Upper lobe of right lung (tissue), 1 donor: ENCODE data around the gene METTL1. TPM values are rescaled to one million over a fixed set of nuclear protein-coding genes. Genes with fewer than 3 reads are reported as not detected.

Source experiments
- ATAC-seq: fragments of 200-7000 bp; cut with Tn5 transposase; one replicate; pipeline ENCODE4 v1.9.1; 2020; ENCODE audit warnings: mild to moderate bottlenecking, moderate library complexity
- DNase-seq: peaks from one replicate; pipeline ENCODE4 v3.0.0-alpha.2; 2020
- H3K27ac ChIP-seq: fragments of 200-600 bp; one replicate; pipeline ENCODE4 v1.8.0; 2022
- H3K27me3 ChIP-seq: fragments of 200-600 bp; one replicate; pipeline ENCODE4 v1.8.0; 2022; ENCODE audit warnings: mild to moderate bottlenecking
- H3K36me3 ChIP-seq: fragments of 200-600 bp; one replicate; pipeline ENCODE4 v1.8.0; 2022
- H3K4me1 ChIP-seq: fragments of 200-600 bp; one replicate; pipeline ENCODE4 v1.8.0; 2022
- H3K4me3 ChIP-seq: fragments of 200-600 bp; one replicate; pipeline ENCODE4 v1.8.0; 2022; ENCODE audit warnings: mild to moderate bottlenecking
- H3K9me3 ChIP-seq: fragments of 200-600 bp; one replicate; pipeline ENCODE4 v1.8.0; 2022
- CTCF ChIP-seq: fragments of 200-600 bp; IDR thresholded peaks from one replicate; pipeline ENCODE4 v1.8.0; 2022; ENCODE audit warnings: antibody characterized with exemption
- intact Hi-C: fragments of 100-400 bp; cut with DNase I; formaldehyde crosslinking; loops from one replicate; pipeline ENCODE4 v1.11.0; 2022
- total RNA-seq: library from RNA; stranded (reverse); fragmentation: NEBNext Ultra II Directional; extraction: Animal tissue kit (Norgen Biotek cat#: 25700); gene quantifications from one replicate; pipeline ENCODE4 v1.2.1, GENCODE V29; 2021
- donor health status: DM: no; HTN: yes; CAD: no; lungs with severe emphysema.

The METTL1 gene
- total RNA-seq, 1 donor from 2014 or later: 26.9 TPM

- intact Hi-C loops: no loop called here
- Histone ChIP-seq H3K36me3 (peaks cover 24% of the 10 kb centered on the region), H3K4me3 (peak overlapping the region; percentile 54), H3K4me1 (peaks cover 31% of the 10 kb centered on the region), H3K9me3 (no peaks in the 10 kb centered on the region), H3K27ac (no peak overlapping the region), H3K27me3 (peaks cover 46% of the 10 kb centered on the region)
- DNase-seq (no peak), ATAC-seq (peak; percentile 21)
- TF ChIP-seq CTCF: no peak
These were observed 6.0 kb downstream of the METTL1 start for GRCh38 chr12:57765698-57766463.

GRCh38 chr12:57765003-57765697 lies 6.8 kb downstream of the METTL1 start:
- Histone ChIP-seq H3K4me3 (peak overlapping the region; percentile 54), H3K9me3 (no peaks in the 10 kb centered on the region), H3K27me3 (peaks cover 46% of the 10 kb centered on the region), H3K27ac (no peak overlapping the region), H3K36me3 (peaks cover 16% of the 10 kb centered on the region), H3K4me1 (peaks cover 27% of the 10 kb centered on the region)
- ATAC-seq (peak; percentile 64), DNase-seq (peak; percentile 79)
- peak; percentile 36 for TF ChIP-seq CTCF
- intact Hi-C loops: no loop called here

- intact Hi-C loops: no loop called here
- H3K27me3 ChIP-seq: peaks cover 46% of the 10 kb centered on the region
- peak overlapping the region; percentile 54 for H3K4me3 ChIP-seq
- peaks cover 13% of the 10 kb centered on the region for H3K36me3 ChIP-seq
- no peak for TF ChIP-seq CTCF
- ATAC-seq (peak; percentile 59), DNase-seq (peak; percentile 72)
- H3K9me3 ChIP-seq: no peaks in the 10 kb centered on the region
- H3K4me1 ChIP-seq: peaks cover 27% of the 10 kb centered on the region
- H3K27ac ChIP-seq: no peak overlapping the region
These were observed 7.3 kb downstream of the METTL1 start for GRCh38 chr12:57764662-57765002.

GRCh38 chr12:57763881-57764661 lies 7.8 kb downstream of the METTL1 start:
- Histone ChIP-seq H3K36me3 (peaks cover 9% of the 10 kb centered on the region), H3K4me3 (no peak overlapping the region)
- ATAC-seq: no peak

More at GRCh38 chr12:57763881-57764661, 7.8 kb downstream of the METTL1 start:
- intact Hi-C loops: no loop called here
- peaks cover 27% of the 10 kb centered on the region for H3K4me1 ChIP-seq
- DNase-seq: no peak
- H3K27ac ChIP-seq: no peak overlapping the region
- no peaks in the 10 kb centered on the region for H3K9me3 ChIP-seq
- no peak for TF ChIP-seq CTCF
- H3K27me3 ChIP-seq: peaks cover 46% of the 10 kb centered on the region
